T follicular helper cell (primary cell): ENCODE measurements around the gene HLA-DOA.

Experiments
- DNase-seq: peaks from one replicate; pipeline ENCODE4 v3.0.0-alpha.2; 2020; ENCODE audit warnings: low read depth
- total RNA-seq, 2 experiments: gene quantifications; one replicate each; lab custom pipeline; 2026; lab: John Stamatoyannopoulos, UW

Gene HLA-DOA
- total RNA-seq = 0.26 to 0.96 reads per million in 2 experiments

GRCh38 chr6:33008944-33009861, at the start of gene HLA-DOA:
TSS of gene HLA-DOA (minus strand) at chr6:33009591.
- DNase-seq = no peak

DNA sequence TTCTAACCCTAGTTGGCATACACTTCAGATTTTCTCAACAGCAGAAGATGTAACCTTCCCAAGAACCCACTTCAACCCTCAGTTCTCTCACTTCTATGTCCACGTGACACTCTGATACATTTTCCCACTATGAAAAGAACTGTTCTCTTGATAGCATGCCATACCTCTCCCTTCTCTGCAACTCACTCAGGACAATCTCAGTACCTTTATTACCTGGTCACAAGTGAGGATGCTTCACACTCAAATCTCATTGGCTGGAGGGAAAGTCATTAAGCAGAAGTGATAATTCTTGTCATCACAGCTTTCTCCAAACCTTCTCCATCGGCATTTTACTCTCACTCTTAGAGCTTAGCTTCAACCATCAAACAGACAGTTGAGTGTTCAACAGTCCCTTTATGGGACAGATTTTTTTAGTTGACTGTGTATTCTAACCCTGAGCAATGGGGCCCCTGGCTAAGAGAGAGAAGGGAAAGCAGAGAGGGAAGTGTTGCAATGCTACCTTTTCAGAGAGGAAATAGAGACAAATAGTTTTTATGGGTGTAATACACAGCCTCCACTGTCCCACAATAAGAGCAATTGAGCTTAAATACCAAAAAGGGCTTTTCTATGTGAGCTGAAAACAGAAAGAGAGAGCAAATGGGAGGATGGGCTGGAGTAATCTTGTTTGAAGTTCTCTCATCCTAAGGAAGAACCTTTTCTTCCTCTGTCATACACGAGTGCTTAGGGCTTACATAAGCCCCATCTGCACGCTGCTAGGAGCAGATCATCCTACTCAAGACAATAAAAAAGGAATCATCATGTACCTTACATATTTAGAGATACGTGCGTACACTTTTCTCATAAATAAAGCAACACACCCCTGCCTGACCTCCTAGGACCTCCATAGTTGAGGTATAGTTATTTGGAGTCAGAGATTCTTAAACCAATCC, 48.1 kb upstream of the HLA-DOA start:
- DNase-seq = no peak

- no peak for DNase-seq
Measured at GRCh38 chr6:33053230-33053629, 43.8 kb upstream of the HLA-DOA start.

GRCh38 chr6:33052627-33053026, 43.2 kb upstream of the HLA-DOA start:
- DNase-seq = no peak

- DNase-seq = no peak
Measured at GRCh38 chr6:33050014-33050810, 40.8 kb upstream of the HLA-DOA start.

DNA sequence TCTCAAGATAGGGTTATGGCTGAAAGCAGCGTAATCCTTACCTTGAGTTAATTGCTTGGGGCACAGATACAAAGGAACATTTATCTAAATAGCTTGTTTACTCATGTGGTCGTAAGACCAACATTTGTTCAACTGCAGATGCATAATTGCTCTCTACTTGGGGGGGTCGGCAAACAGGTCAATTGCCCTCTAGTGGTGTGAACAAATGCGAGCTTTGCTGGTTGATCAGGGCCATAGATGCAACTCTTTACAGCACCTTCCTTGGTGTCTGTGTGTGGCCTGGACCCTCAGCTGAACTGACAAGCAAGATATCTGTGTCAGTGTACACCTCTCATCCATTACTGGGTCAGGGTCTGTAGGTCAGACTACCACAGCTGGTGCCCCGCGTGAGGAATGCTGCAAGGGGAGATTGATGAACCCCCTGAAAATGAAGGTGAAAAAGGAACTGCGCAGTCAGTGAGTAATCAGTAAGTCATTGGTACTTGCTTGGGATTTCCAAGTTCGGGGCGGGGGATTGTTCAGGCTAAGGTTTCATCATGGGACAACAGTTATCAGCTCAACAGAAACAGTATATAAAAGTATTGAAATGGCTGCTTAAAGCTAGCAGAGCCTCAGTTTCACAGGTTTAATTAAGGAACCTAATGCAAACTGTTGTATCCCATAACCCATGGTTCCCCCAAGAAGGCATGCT, 40.1 kb upstream of the HLA-DOA start:
- DNase-seq = no peak

DNA sequence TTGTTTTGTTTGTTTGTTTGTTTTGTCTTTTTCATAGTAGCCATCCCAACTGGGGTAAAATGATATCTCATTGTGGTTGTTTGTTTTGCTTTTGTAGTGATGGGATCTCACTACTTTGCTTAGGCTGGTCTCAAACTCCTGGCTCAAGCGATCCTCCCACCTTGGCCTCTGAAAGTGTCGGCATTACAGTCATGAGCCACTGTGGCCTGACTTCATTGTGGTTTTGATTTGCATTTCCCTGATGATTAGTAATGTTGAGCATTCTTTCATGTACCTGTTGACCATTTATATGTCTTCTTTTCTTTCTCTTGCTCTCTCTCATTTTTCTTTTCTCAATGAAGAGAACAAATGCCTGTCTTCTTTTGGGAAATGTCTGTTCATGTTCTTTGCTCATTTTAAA, 30.8 kb upstream of the HLA-DOA start:
- DNase-seq = no peak

DNA sequence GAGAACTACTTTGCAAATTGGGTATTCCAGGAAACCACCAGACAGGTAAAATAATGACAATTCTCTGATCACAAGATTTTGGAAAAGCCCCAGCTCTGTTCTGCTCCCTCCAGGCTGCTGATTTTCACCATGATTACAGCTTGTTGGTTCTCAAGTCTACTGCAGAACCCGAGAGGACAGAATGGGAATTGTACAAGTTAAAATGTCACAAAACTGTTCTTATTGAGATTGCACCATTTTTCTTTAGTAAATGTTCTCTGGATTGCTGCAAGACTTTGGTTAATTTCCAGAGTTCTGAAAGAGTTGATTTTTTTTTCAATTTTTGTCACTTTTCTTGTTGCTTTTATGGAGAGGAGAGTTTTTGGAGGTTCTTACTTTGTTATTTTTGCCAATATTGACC, 27.1 kb upstream of the HLA-DOA start:
- DNase-seq = no peak

DNA sequence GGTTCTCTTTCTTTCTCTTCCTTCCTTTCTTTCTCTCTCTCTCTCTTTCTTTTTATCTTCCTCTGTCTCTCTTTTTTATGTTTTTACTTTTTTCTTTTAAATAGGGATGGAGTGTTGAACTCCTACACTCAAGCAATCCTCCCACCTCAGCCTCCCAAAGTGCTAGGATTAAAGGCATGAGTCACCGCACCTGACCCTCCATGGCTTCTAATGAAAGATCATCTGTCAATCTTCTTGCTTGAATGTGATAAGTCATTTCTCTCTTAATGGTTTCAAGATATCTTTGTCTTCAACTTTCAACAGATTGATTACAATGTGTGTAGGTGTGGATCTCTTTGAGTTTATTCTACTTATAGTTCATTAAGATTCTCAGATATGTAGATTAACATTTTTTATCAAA, 25.2 kb upstream of the HLA-DOA start:
- DNase-seq = no peak

DNA sequence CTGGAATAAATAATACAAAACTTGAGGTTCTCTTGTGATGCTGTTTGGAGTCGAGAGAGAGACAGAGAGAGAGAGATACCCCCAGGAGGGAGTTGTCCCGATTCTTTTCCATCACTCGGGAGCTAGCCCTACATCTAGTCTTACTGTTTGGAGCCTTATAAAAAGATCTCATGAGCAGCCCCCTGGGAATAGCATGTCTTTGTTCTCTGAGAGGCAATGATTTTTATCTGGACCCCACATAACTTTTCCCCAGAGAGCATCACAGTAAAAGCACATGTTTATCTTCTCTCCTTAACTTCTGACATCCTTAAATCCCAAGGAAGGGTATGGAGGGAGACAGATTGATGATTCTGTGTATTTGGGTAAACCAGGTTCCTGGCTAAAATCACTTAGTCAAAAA, 20.9 kb upstream of the HLA-DOA start:
- DNase-seq = no peak

DNA sequence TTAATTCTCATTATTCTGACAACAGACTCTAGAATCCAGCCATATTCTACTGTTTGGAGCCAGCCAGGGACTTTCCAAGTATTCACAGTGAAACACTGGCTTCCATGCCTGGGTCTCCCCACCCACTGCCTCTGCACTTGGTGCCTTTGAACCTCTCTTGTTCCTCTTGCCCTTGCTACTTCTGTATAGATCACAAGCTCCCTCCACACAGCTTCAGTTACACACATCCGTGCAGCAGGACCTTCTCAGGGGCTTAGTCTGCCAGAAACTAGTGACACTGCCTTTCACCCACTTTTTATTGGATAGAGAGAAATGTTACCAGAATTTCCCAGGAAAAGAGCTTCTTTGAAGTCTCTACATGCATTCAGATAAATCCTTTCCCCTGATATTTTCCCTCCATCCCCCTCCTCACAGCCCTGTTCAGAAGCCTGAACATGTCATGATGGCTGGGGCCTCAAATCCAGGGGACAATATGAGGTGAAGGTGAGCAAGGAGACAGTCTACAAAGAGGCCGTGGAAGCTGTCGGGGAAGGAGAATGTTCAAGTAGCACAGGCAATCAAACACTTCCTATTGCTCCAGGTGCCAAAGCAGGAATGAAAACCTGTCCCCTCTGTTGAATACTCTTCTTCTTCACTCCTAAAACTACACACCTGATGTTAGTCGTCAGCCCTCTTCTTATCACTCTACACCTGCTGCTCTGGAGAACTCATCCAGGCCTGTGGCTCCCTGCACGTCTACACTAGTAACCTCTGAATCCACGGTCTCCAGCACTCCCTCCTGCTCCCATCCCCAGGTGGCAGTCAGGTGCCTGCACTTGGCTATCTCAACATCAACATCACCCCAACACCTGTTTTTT, 20.2 kb upstream of the HLA-DOA start:
- no peak for DNase-seq

GRCh38 chr6:33028220-33028849, 18.9 kb upstream of the HLA-DOA start:
- DNase-seq = no peak

- no peak for DNase-seq
Measured at GRCh38 chr6:33024521-33024920, 15.1 kb upstream of the HLA-DOA start.

- DNase-seq = no peak
Measured at GRCh38 chr6:33023536-33023935, 14.1 kb upstream of the HLA-DOA start.

DNA sequence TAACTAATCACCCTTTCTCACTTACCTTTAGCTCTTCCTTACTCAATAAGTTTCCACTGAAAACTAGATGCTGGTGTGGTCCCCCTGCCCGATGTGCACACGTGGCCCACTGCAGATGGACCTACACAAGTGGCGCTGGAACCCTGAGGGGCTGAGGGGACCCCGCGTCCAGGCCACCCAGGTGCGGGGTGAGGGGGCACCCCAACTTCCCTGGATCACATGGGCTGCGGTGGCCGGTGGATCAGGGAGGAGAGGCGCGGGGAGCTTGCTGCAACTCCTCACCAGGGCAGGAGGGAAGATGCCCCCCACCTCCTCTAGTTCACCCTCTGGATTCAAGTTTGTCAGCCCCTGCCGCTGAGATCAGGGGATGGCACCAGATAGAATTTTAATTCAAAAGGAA, 12.5 kb upstream of the HLA-DOA start:
- no peak for DNase-seq

GRCh38 chr6:33019372-33019771, 10.0 kb upstream of the HLA-DOA start:
- DNase-seq = no peak

- no peak for DNase-seq
Measured at GRCh38 chr6:33018904-33019303, 9.5 kb upstream of the HLA-DOA start.

- no peak for DNase-seq
Measured at GRCh38 chr6:33018418-33018817, 9.0 kb upstream of the HLA-DOA start.

GRCh38 chr6:33017694-33018353, 8.4 kb upstream of the HLA-DOA start:
- DNase-seq = no peak
